CD4-positive, alpha-beta T cell treated with Interleukin-15 for 4 hours (primary cell): Measurements from ENCODE around the gene IGF2.

Experiments
- DNase-seq: peaks from one replicate; pipeline ENCODE4 v3.0.0-alpha.2; 2020; ENCODE audit warnings: low spot score

Gene IGF2

GRCh38 chr11:2091786-2092463 is 47.3 kb downstream of the IGF2 start:
- no peak for DNase-seq

DNA sequence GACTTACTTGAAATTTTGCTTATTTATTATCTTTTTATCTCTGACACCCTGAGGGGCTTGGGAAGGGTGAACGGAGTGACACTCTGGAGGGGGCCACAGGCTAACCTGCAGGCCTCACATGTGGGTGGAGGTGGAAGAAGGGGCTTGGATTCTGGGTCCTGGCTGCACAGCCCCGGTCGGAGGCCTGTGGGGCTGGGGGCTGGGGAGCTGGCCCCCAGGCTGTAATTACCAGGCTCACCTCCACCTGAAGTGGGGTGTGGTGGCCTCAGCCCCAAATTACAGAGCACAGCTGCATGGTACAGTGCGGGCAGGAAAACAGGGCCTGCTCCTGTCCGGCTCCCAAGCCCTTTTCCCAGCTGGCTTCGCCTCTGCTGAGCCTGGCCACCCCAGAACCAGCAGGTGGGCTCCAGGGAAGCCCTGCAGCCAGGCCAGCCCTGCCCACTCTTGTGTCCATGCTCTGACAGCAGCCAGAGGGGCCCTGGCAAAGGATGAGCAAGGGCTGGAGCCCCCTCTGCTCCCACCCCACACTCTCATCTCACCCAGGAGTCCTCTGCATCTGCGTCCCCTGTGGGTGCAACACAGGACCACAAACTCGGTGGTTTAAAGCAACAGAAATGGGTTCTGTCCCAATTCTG is 48.0 kb downstream of the IGF2 start:
- no peak for DNase-seq

DNA sequence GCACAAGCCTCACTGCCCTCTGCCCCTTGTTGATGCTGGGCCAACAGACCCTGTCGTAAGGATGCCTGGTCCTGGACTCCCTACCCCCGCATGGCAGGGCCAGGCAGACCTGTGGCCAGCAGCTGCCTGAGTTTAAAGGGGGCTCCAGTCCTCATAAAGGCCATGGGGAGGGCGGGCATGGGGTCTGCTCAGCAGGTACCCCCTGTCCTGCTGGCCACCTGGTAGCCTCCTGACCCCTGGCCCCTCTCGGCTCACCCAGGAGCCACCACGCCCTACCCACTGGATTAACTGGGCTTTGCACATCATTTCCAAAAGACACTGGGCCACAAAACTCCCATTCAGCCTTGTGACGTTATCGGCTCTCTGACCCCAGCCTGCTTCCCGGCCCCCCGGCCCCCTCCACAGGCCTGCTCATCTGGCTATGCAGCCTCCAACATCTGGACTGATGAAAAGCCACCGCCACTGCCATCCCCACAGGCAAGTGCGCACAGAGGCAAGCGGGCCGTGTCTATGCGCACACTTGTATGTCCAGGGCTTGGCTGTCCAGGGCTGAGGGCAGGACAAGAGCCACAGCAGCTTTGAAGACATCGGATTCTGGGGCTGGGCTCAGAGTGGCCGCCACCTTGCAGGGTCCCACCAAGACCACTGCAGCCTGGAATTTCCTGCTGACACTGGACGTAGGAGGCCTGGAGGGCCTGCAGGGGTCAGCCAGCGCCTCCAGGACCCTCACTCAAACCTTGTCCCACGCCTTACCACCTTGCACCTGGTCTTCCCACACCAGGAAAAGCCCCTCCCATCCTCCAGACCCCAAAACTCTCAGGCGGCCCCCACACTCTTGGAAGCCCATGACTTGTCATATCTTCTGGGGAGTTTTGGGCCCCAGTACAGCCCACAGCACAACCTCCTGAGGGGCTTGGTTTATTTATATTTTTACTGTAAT is 48.7 kb downstream of the IGF2 start:
- no peak for DNase-seq

DNA sequence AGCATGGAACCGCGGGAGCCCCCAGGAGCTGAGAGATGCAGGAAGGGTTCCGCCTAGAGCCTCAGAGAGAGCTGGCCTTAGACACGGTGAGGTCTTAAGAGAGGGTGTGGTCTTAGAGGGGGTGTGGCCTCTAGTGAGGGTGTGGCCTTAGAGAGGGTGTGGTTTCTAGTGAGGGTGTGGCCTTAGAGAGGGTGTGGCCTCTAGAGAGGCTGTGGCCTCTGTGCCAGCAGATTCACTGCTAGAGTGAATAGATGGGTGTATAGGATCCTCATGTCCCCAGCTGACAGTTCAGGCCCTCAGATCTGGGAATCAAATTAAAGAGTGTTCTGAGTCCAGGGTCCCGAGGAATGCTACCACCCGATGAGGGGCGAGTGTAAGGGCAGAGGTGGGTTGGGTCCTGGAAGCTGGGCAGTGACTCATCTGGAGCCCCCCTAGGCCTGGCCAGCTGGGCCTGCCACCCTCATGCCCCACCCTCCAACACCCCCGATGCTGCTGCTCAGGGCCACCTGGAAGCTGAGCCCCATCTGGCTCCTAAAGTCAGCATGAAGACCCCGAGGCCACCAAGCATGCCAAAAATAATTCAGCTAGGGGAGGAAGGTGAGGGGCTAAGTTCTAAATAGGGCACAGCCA is 49.5 kb downstream of the IGF2 start:
- DNase-seq: no peak

- no peak for DNase-seq
Measured at GRCh38 chr11:2088746-2089535, 50.2 kb downstream of the IGF2 start.

GRCh38 chr11:2088284-2088683 is 50.9 kb downstream of the IGF2 start:
- no peak for DNase-seq

GRCh38 chr11:2086239-2087040 is 52.7 kb downstream of the IGF2 start:
- no peak for DNase-seq

DNA sequence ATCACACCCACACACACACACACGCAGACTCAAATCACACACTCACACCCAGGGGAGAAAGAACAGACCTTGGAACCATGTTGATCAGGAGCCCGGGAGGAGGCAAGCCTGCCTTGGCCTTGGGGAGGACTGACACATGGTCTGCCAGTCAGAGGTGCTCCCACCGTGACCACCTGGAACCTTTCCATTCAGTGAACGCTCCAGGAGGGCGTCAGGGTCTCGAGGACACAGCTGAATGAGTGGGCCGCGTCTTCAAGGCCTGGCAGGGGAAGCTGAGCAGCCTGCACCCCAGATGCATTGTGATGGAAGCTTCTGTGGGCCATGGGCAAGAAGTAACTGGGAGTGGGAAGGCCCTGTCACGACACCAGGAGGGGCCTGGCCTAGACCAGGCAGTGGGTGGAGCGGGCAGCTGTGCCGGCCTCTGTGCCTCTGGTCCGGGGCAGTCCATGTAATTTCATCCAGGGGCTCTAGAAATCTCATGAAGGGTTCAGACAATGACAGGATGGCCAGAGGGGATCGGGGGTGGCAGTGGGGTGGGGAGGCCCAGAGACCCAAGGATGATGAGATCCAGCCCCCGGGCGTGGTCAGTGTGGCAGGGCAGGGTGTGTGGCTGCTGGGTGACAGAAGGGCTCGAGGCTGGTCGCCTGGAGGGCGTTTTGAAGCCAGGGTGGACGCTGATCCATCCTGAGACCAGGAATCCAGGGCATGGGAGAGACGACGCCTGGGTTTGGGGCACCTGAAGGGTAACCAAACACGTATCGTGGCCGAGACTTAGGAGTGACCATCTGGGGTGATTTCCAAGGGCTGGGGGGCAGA is 53.7 kb downstream of the IGF2 start:
- DNase-seq: no peak

- DNase-seq: no peak
Measured at GRCh38 chr11:2084721-2085120, 54.5 kb downstream of the IGF2 start.
